ENCODE results near the gene KCNJ13.

GRCh38 chr2:232777276-232777675 is 911 bp upstream of the KCNJ13 start:
- TF ChIP-seq CTCF (IDR thresholded peaks at IDR 0.05) (no peak), JUN (IDR thresholded peaks at IDR 0.05) (no peak), POLR2A (IDR thresholded peaks at IDR 0.05; ENCODE audit: low read length) (no peak), CBX2 (IDR thresholded peaks at IDR 0.05; ENCODE audit: borderline replicate concordance, low read depth) (no peak)

Data from A549 (cell line).